ENCODE measurements around the gene HMOX1. TPM values are rescaled to one million over a fixed set of nuclear protein-coding genes. Genes with fewer than 3 reads are reported as not detected.

The HMOX1 gene
- total and polyA plus RNA-seq, 2 of the 8 experiments (the other 6 are each of a cell fraction or from before 2014, with no cell fraction given), result 25.0 to 41.6 TPM

- DNase-seq (ENCODE audit: low read depth in 1 of 2, low spot score in 2 of 2) (no peak), FAIRE-seq (no peak)
- Histone ChIP-seq H2AK5ac (ENCODE audit: low read depth, low read length) (no peak overlapping the region), H3K36me3 (ENCODE audit: control insufficient read depth in 2 of 4, insufficient read depth in 4 of 4, low read length in 3 of 4) (peaks cover 26 to 59% (median 44%) of the 10 kb centered on the region in 4 experiments), H3K9ac (replicated peaks in 1 of 4; ENCODE audit: extremely low read depth in 1 of 4, low read depth in 3 of 4, low read length in 3 of 4) (peak overlapping the region in 3 of 4 experiments; percentile 38 to 100 (median 46); a peak in 5 of 7 replicates), H3K79me1 (ENCODE audit: low read depth, low read length) (peaks cover 11% of the 10 kb centered on the region; the same call in 1 of the 2 replicates), H3K23ac (ENCODE audit: insufficient read length) (no peak overlapping the region), H3K4ac (replicated peaks; ENCODE audit: insufficient read length, low read depth, low read length) (no peak overlapping the region), H2AFZ (ENCODE audit: low read length) (no peak overlapping the region), H3K4me3 (ENCODE audit: extremely low read depth in 1 of 4, insufficient read depth in 2 of 4, low read depth in 3 of 4, low read length in 4 of 4) (peak overlapping the region in 1 of 4 experiments; percentile 83; a peak in 1 of 8 replicates), H4K20me1 (replicated peaks in 1 of 2; ENCODE audit: control insufficient read depth in 1 of 2, insufficient read depth in 2 of 2, low read length in 2 of 2) (peaks cover 0 to 9% of the 10 kb centered on the region in 2 experiments), H3K23me2 (ENCODE audit: low read depth, low read length) (peaks cover 3% of the 10 kb centered on the region; the same call in 1 of the 2 replicates), H4K5ac (ENCODE audit: insufficient read length, low read depth, low read length) (no peak overlapping the region), H3K14ac (ENCODE audit: insufficient read length) (no peak overlapping the region), H3K4me2 (ENCODE audit: insufficient read depth in 1 of 2, low read depth in 2 of 2, low read length in 2 of 2) (peak overlapping the region; percentile 72 to 84), H3K27me3 (replicated peaks in 1 of 4; ENCODE audit: control insufficient read depth in 3 of 4, extremely low read depth in 1 of 4, insufficient read depth in 3 of 4, low read length in 3 of 4) (no peaks in the 10 kb centered on the region), H4K91ac (replicated peaks; ENCODE audit: insufficient read length, low read length) (no peak overlapping the region), H2BK5ac (ENCODE audit: low read depth, low read length) (no peak overlapping the region; the same call in 1 of the 2 replicates), H2BK12ac (ENCODE audit: low read depth, low read length) (no peak overlapping the region), H4K8ac (ENCODE audit: extremely low read depth, insufficient read depth, low read length) (no peak overlapping the region), H2BK15ac (ENCODE audit: low read length) (no peak overlapping the region), H3K27ac (ENCODE audit: low read depth, low read length) (no peak overlapping the region), H2BK120ac (replicated peaks; ENCODE audit: low read depth, low read length) (no peak overlapping the region), H3K9me3 (ENCODE audit: insufficient read depth in 2 of 2, low read depth in 1 of 2, low read length in 1 of 2) (no peaks in the 10 kb centered on the region), H3K18ac (ENCODE audit: extremely low read depth, low read length) (no peak overlapping the region), H3K56ac (replicated peaks; ENCODE audit: insufficient read length, low read depth, low read length) (no peak overlapping the region), H2BK20ac (ENCODE audit: low read length) (no peak overlapping the region), H3K4me1 (replicated peaks in 1 of 4; ENCODE audit: control insufficient read depth in 3 of 4, insufficient read depth in 4 of 4, low read length in 3 of 4) (peaks cover 8 to 25% (median 13%) of the 10 kb centered on the region in 4 experiments), H3K79me2 (ENCODE audit: control insufficient read depth in 1 of 2, insufficient read depth in 2 of 2, low read length in 2 of 2) (peaks cover 12 to 44% of the 10 kb centered on the region in 2 experiments)
- ChIA-PET CTCF (ENCODE audit: partially characterized antibody) (interaction anchor here (0.7 to 3.2 kb wide), 5 partner anchors 8 to 181 kb away, joined by 3 to 13 read pairs (median 5); no protein-coding TSS in a partner anchor), POLR2A (ENCODE audit: partially characterized antibody) (interaction anchor here (1.1 to 57.4 kb wide), 4 partner anchors 6 to 51 kb away, joined by 5 to 1995 read pairs (median 1000); partner anchors contain the start of genes HMOX1 and MCM5)
- 90% methylated on average over 6 of the region's 6 CpGs; no CpG with 5 or more reads in 1 of the 2 experiments for WGBS, 2 experiments (ENCODE audit: extremely low coverage in 1 of 2, insufficient coverage in 1 of 2, insufficient read length in 1 of 2, insufficient replicate concordance in 2 of 2, low coverage in 1 of 2, low lambda C conversion rate in 2 of 2, missing lambda C conversion rate in 1 of 2)
- TF ChIP-seq NRF1 (IDR thresholded peaks at IDR 0.05; ENCODE audit: low read depth, low read length), result no peak
- TF ChIP-seq POLR2AphosphoS5 (IDR thresholded peaks at IDR 0.05; ENCODE audit: low read depth, low read length), result peak; percentile 66
- TF ChIP-seq CBX8 (IDR thresholded peaks at IDR 0.05; ENCODE audit: borderline replicate concordance, low read depth, low read length), result no peak
Observed at GRCh38 chr22:35401863-35402262, 21.0 kb downstream of the HMOX1 start.
